NCI-H2227 (cell line): ENCODE data around the gene RGS7BP.

ENCODE experiments used
- DNase-seq: peaks from one replicate; lab custom pipeline; 2025; ENCODE audit not compliant: unreplicated experiment; lab: John Stamatoyannopoulos, UW

Gene RGS7BP

DNA sequence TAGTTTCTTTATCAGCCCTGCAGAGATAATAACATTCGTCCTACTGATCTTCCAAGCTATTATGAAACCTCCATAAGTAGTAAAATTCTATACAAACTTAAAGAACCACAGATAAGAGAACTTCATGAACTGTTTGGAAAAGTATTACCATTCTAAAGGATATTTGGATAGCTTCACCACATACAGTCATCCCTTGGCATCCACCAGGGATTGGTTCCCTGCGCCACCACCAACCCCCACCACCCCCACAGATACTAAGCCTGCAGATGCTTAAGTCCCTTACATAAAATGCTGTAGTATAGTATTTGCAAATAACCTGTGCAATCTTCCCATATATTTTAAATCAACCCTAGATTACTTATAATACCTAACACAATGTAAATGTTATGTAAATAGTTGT is 123.1 kb downstream of the RGS7BP start:
- DNase-seq, result no peak

- DNase-seq, result no peak
Measured at GRCh38 chr5:64629841-64630240, 124.0 kb downstream of the RGS7BP start.

DNA sequence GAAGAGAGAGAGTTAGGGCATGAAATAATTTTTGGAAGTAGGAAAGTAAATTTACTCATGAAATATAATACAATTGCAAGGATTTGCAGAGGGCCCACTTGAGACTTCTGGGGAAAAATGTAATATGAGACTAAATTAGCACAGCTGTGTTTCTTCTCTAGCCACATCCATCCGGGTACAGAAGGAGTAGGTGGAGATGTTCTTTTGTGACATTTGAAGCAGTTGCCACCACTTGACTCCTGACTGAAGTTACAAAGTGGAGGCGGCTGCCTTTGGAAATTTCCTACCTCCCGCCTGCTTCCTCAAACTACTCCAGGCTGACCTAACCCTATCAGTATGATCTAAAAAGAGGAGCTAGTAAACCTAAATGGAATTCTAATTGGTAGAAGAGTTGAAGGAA is 126.4 kb downstream of the RGS7BP start:
- DNase-seq, result peak; percentile 45

GRCh38 chr5:64634997-64635686 is 129.3 kb downstream of the RGS7BP start:
- peak; percentile 26 for DNase-seq

DNA sequence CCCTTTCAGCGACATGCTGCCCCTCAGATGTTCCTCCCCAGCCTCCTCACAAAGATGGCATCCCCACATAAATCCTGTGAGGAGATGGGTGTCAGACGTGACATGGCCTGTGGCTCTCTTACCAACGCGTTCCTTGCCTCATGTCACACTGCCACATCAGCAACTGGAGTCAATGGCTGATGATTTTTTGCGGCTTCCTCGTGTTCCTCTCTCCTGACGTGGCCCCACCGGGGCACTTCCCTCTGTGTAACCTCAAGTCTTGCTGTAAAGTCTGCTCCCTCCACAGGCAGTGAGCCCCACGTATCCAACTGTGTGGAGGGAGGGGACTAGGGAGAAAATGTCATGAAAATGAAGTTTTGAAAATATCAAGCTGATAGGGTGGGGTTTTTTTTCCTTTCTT is 131.3 kb downstream of the RGS7BP start:
- no peak for DNase-seq

- DNase-seq, result no peak
Measured at GRCh38 chr5:64637837-64638443, 132.1 kb downstream of the RGS7BP start.

DNA sequence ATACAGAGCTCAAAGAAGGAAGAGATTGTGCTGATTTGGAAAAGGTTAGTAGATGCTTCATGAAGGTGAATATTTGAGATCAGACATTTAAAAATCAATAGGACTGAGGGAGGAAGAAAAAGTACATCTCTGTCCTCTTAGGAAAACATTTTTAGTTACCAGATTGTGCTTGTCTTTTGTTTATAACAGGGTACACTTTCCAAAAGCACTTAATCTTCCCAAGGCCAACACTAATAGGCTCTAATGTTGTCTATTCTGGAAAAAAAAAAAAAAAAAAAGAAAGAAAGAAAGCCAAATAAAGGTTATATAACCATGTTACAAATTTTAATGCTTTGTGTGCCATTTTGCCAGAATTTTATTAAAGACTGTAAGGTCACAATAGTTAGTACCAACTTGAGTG is 139.0 kb downstream of the RGS7BP start:
- no peak for DNase-seq

DNA sequence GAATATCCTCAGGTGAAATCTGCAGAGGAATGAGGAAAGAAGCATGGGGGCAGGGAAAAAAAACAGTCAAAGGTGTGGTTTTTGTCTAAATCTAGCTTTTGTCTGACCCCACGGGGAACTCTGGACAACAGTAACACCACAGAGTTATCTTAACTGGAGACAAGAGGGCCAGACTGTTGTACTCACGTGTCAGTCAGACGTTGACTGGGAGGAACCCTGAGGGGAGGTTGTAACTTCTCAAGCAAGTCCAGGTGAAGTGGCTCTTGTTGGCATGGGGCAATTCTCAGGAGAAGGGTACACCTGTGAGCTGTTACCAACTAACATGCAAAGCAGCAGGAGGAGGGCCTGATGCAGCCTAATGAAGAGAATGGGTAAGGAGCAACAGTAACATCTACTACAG is 140.4 kb downstream of the RGS7BP start:
- DNase-seq, result no peak

DNA sequence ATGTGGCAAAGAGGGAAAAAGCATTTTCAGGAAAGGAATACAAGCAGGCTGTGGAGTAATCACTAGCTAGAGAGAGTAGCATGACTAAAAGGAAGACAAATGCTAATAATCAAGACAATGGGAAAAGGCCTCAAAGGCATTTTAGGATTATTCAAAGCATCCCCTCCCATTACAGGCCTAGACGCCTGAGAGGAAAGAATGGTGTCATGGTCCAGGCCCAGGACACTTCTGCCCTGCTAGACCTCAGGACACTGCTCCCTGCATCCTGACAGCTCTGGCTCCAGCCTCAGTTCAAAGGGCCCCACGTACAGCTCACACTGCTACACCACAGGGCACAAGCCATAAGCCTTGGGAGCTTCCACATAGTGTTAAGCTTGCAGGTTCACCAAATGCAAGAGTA is 143.7 kb downstream of the RGS7BP start:
- no peak for DNase-seq

GRCh38 chr5:64653766-64654560 is 148.1 kb downstream of the RGS7BP start:
- DNase-seq, result no peak

DNA sequence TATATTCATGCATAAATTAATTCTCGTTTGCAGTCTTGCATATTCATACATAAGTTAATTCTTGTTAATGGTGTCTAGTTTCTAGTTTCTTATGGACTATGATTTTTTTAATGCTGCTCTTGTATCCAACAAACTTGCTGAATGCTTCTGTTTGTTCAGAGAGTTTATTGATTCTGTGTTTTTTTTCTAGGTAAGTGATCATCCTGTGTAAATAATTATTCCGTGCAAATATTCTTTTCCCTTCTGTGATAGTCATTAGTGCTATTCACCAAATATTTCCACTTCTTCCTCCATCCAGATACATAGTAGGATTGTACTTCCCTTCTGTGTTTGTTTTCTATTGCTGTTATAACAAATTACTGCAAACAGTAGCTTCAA is 148.7 kb downstream of the RGS7BP start:
- DNase-seq, result no peak

GRCh38 chr5:64655596-64655995 is 149.8 kb downstream of the RGS7BP start:
- no peak for DNase-seq

DNA sequence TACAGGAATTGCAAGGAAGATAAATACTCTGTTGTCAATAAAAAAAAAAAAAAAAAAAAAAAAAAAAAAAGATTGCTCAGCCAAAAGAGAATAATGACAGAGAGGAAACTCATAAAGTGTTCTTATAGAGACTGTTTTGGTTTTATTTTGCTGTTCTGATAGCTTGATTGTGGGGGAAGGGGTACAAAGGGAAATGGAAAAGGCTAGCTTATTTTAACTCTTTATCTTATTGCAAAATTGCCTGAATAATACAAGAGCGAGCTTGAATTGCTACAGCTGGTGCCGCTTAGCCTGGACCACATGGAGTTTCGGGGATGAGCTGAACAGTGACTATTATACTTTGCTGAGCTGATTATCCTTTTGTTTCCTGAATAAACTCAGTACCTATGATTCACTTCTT is 153.5 kb downstream of the RGS7BP start:
- peak; percentile 21 for DNase-seq
